Fibroblast of skin of right biceps (primary cell): ENCODE results near the gene C19orf81.

Experiments used
- DNase-seq: peaks from one replicate; pipeline ENCODE4 v3.0.0-alpha.2; 2013

The C19orf81 gene

DNA sequence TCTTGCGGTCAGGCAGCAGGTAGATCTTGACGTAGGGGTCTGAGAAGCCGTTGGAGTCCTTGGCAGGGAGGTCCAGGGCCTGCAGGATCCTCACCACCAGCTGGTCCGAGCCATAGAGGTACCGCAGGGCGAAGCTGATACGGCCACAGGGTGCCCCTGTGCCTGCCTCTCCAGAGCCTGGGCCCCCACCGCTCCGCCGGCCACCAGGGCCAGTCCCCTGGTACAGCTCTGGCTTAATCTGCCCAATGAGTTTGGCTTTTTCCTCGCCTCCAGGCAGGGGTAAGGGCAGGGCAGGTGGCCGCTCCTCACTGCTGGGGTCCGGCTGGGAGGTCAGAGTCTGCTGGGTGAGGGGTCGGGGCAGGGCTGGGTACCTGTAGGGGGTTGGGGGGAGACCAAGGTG is 19.4 kb upstream of the C19orf81 start:
- no peak for DNase-seq

DNA sequence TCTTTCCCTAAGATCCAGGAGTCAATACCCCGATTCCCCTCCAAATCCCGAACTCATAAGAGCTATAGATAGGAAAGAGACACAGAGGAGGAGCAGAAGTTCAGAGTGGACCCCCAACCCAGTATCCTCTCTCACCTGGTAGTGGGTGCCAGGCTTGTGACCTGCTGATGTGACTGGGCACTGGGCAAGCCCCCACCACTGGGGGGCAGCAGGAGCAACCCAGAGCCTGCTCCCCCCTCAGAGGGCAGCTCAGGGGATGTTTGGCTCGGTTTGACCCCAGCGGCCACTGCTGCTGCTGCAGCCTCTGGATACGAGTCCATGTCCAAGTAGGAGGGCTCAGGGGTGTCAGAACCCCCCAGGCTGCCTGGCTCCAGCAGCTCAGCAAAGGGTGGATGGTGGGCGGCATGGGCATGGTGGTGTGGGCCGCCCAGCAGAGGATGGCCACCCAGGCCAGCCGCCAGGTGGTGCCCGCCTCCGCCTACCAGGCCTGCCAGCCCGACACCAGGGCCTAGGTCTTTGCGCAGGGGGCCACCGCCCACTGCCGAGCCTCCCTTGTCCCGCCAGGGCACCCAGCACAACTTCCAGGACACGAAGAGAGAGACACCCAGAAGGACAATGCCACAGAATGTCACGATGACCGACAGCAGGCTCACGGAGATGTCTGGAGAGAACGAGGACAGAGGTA is 17.0 kb upstream of the C19orf81 start:
- DNase-seq, result no peak

DNA sequence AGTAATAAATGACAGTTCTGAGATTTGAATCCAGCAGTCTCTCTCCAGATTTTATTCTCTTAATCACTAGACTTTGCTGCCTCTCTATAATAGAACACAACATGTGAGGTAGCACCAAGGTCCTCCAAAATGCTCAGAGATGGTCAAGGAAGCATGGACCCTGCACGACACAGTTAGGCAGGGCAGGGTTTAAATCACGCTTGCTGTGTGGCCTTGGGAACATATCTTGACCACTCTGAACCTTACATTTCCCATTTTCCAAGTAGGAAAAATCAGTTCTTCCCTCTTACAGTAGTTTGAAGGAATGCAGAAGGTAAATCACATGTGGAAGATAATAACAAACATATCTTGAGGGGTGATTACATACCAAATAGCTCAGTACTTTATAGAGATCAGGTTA is 15.9 kb upstream of the C19orf81 start:
- DNase-seq, result no peak

DNA sequence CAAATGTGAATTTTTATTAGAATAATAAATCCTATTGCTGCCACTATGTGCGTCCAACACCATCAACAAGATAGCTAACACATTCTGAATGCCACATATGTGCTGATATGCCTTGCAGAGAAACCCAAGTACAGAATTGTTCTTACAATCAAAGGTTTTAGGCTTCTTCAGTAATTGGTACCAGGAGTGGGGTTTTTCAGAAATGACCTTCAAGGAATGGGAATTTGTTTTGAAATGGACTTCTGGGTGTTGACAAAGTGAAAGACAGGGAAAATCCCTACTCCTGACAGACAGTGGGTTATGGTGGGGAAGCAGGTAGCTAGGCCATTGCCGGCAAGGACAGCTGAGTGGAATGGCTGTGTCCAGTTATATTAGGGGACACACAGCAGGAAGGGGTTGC is 15.3 kb upstream of the C19orf81 start:
- DNase-seq, result no peak

DNA sequence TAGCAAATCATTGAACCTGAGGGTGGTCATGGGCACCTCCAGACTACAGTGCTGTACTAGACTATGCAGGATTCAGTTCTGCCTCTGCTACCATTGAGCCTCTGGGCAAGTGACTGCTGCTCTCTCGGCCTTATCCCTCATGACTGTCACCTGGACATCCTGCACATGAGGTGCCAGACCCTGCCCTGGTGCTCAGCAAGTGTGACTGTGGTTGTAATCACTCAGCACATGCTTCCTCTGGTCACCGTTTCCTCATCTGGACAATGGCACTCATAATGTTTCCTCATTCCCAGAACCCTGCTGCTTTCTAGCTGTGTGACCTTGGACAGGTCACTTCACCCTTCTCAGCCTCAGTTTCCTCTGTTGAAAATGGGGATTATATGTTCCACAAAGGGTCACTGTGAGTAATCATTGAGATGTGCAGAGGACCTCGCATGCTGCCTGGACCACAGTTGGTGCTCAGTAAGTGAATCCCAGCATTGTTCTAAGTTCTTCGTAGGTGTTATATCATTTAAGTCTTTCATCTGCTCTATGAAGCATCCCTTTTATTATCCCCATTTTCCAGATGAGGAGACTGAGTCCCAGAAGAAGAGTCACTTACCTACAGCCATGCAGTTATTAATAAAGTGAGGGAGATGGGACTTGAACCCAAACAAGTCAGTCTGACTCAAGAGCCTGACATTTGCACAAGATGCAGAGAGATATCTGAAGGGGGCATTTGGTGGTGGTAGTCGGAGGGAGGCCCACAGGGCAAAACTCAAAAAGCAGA is 12.7 kb upstream of the C19orf81 start:
- DNase-seq, result no peak

DNA sequence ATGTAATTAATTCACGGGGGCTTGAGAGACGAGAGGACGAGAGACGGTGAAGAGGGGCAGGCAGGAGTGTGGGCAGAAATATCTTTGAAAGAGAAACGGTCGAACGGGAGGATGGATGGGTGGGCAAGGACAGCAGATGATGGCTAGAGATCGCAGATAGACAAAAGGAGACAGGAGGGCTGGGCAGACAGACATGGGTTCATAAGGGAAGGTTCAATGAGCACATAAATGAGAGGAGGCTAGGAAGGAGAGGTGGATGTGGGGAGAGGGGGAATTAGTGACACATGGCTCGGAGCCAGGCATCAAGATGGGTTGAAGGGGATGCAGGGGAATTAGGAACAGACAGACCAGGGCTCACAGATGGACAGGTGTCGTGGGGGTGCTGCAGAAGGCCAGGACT is 10.6 kb upstream of the C19orf81 start:
- DNase-seq, result no peak

DNA sequence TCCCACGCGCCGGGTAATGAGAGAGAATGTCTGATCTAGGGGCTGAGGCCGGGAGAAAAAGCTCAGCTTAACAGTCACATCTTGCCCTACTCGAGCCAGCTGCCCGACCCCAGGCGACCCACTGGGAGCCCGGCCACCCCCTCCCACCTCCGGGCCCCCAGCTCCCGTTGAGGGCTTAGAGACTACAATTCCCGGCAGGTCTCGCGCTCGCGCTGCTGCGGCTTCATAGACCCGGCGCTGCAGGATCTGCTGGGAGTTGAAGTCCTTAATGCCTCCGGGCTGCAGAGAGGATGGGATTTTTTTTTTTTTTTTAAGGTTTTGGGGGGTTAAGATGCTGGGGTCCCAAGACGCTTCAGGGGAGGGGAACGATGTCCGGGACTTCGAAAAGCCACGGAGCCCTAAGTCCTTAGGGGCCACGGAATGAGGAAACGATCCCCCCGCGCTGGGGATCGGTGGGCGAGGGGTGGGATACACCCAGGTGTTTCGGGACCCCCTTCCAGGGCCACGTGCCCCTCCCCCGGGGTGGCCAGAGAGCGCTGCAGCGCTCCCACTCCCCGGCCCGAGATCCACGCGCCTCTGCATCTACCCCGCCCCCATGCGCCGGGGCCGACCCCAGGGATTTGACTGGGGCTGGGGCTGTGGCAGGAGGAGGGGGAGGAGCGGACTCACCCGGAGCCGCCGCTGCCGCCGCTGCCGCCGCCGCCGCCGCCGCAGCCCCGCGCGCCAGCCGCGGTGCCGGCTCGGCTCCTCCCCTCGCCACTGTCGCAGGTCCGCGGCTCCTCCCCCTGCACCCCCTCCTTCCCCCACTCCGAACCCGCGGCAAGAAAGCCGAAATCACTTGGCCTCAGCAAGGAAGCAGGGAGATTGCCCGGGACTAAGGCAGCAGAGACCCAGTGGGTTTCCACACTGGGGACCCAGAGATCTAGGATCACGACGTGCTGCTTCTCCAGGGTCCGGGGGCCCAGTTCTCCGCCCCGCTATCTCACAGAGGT is 9.8 kb upstream of the C19orf81 start, which contains the start of gene SYT3:
Gene SYT3 (minus strand): TSS at position 761 of the 992 bp plus-strand sequence. CDS start 2,470 bp downstream, outside the sequence.
- peak; percentile 29 for DNase-seq

DNA sequence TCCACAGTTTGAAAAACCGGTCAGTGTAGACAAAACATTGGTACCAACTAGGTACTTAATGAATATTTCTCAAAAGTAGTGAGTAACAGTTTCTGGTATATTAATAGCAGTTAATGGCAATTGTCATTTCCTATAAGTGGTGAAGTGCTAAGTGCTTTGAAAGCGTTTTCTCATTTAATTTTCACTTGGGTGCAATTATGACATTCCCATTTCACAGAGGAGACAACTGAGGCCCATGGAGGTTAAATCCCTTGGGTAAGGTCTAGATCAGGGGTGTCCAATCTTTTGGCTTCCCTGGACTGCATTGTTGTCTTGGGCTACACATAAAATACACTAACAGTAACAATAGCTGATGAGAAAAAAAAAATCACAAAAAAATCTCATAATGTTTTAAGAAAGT is 8.9 kb upstream of the C19orf81 start:
- DNase-seq, result no peak

DNA sequence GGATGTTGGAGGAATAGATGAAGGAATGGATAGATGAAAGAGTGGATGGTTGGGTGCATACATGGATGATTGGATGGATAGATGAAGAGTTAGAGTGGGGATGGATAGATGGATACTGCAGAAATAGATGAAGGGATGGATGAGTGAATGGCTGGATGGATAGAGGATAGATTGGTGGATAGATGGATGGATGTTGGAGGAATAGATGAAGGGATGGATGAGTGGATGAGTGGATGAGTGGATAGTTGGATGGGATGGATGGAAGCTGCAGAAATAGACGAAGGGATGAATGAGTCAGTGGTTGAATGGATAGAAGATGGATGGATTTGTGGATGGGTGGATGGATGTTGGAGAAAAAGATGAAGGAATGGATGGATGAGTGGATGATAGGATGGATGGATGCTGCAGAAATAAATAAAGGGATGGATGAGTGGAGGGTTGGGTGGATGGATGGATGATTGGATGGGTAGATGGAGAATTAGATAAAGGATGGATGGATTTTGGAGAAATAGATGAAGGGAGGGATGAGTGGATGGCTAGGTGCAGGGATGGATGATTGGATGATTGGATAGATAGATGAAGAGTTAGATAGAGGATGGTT is 4.8 kb upstream of the C19orf81 start:
- DNase-seq, result no peak

DNA sequence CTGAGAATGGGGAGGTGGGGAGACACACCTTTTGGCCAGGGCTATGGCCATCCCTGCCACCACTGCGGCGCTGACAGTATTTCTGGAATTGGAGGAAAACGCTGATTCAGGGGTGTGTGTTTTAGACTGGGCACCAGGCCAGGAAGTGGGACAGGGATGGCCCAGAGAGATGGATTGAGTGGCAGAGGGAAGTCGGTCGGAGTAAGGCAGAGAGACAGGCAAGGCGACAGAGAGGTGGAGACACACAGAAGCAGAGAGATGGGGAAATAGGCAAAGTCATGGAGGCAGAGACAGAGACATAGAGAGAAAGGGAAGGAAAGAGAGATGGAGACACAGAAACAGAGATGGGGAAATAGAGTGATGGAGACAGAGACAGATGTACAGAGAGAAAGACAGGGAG is 4.1 kb upstream of the C19orf81 start:
- DNase-seq, result no peak

DNA sequence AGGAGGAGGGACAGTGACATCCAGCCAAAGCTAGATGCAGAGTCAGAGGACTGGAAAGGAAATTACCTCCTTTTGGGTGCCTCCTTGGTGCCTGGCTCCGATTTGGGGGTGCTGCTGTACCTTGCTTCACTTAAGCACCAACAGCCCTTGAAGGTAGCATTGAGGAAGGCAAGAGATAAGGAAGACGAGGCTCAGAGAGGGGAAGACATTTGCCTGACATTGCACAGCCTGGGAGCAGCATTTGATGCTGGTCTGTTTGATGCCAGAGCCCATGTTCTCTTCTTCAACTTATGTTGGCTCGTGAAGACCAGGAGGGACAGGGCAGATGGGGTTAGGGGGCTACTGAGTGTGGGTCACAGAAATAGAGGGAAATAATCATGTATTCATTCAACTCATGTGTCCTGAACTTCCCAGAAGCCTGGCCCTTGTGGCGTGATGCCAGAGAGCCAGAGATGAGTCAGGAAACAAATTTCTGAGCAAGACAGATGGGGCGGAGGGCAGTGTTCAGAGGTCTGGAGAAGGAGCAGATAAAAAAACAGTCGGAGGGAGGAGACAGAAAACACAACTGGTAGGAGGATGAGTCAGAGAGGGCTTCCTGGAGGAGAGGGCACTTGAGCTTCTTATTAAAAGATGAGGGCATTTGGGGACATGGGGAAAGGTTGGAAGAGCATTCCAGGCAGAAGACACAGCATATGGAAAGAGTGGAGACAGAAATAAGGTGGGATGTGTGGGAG is 3.0 kb upstream of the C19orf81 start:
- peak; percentile 74 for DNase-seq

DNA sequence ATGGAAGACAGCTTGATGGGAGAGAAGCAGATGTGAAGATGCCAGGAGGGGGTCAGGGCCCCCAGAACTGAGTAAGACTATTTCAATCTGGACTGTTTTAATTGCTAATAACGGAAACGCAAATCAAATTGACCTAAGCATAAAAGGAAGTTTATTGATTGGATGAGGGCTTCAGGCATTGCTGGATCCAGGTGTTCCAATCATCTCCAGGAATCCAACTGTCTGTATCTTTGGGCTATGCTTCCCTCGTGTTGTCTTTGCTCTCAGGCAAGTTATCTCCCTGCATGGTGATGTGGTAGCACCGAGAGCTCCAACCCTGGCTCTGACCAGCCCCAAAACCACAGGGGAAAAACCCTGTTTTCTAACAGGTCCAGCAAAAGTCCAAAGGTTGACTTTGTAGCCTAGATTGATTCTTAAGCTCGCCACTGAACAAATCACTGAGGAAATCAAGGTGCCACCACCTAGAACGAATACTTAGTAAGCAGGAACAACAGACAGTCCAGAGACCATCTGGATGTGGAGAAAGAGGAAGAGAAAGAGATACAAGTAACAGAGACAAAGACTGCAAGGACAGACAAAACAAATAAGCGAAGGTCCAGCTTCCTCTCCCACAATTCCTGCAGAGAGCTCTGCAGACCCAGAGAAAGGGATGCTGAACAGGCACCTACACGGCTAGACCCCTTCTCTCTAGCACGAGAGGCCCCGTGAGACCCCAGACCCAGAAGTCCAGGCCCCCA is 1.2 kb upstream of the C19orf81 start:
- DNase-seq, result no peak

DNA sequence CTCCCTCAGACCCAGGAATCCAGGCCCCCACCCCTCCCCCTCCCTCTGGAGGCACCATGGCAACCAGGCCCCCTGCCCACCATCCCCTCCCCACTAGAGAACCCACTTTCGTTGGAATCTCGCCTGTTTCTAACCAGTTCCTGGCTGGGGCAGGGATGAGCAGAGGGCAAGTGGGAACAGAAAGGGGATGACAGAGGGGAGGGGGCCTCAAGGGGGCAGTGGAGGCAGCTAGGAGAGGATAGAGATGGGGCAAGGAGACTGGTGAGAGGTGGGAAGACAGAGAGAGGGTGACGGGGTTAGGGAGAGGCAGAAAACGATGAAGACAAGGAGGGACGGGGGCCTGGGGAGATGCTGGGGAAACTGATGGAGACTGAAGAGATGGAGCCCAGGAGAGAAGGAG is 586 bp upstream of the C19orf81 start:
- DNase-seq, result no peak

DNA sequence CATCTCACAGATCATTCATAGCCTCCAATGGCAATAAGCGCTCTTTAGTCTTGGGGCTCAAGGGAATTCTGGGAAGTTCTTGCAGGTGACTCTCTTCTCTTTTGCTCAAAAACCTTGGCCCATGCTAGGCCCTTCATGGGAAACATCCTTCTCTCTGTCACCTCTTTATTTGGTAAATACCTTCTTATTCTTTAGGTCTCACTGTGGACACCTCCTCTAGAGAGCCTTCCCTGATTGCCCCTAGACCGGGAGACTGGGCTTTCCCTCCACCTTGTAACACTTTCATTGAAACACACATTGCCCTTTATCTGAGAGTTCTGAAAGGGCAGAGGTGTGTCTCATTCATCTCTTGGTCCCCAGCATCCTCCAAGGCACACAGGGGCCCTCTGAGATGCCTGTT is 1.9 kb downstream of the C19orf81 start:
- DNase-seq, result no peak

DNA sequence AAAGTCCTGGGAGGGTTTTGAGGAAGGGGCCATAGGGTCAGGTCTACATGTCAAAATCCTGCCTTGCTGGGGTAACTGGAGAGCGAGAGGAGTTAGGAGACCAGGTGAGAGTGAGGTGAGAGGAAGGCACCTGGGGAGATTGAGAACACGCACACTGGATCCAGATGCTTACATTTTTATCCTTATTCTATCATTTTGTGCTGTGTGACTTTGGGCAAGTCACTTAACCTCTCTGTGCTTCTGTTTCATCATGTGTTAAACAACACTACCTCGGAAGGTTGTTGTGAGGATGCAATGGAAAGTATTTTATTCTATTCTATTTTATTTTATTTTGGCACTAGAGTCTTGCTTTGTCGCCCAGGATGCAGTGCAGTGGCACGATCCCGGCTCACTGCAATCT is 3.5 kb downstream of the C19orf81 start:
- DNase-seq, result no peak

DNA sequence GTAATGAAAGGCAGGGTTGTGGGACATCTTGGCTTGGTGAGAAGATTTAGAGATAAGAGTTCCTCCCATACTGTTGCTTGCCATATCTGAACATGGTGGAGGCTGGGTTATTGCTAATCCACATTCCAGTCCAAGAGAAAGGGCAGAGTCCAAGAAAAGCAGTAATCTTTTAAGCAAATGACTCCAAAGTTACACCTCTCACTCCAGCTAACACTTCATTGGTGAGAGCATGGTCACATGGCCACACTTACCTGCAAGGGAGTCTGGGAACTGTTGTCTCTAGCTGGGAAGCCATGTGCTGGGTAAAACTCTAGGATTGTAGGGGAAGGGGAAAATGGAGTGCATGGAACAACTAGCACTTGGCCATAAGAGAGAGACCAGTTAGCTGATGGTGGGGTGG is 5.6 kb downstream of the C19orf81 start:
- DNase-seq, result no peak

DNA sequence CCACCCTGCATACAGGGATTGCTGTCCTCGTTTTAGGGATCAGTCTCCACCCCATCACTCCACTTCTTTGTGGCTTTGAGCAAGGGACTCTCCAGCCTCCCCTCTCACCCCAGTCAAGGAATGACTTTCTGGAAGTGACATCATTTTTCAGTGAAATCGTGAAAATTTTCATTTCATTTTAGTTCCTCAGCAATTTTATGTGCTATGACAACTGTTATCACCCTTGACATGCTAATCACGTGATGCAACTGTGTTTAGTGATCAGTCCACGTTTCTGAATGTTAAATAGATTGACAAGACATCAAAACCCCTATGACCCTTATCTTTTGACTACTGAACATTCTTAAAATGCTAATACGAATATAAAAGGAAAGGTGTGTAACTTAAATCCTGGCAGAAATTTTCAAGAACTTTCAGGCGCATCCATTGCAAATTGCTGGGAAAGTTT is 8.0 kb downstream of the C19orf81 start:
- DNase-seq, result no peak

DNA sequence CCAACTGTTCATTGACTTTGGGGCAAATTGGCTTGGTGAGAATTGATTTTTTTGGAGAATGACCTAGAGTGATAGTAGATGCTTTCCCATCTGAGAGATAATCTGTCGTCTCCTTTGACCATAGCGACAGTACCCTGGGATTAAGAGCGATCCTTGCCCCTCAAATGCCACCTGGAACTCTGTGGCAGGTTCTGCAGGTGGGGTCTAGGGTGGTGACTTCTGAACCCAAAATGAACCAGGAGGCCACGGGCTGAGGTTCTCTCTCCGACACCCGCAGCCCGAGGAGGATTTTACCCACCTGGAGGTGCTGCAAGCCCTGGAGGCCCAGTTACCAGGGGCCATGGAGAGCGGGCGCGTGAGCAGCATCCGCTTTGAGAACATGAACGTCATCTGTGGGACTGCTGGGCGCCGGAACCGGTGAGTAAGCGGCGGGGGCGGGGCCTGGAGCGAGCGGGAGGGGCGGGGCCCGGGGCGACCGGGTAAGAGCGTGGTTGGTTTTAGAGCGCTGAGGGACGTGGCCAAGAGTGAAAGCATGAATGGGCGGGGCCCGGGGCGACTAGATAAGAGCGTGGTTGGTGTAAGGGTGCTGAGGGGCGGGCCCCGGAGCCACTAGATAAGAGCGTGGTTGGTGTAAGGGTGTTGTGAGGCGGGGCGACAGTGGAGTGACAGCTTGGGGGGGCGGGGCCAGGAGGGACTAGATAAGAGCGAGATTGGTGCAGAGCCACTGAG is 8.6 kb downstream of the C19orf81 start:
- peak; percentile 99 for DNase-seq

DNA sequence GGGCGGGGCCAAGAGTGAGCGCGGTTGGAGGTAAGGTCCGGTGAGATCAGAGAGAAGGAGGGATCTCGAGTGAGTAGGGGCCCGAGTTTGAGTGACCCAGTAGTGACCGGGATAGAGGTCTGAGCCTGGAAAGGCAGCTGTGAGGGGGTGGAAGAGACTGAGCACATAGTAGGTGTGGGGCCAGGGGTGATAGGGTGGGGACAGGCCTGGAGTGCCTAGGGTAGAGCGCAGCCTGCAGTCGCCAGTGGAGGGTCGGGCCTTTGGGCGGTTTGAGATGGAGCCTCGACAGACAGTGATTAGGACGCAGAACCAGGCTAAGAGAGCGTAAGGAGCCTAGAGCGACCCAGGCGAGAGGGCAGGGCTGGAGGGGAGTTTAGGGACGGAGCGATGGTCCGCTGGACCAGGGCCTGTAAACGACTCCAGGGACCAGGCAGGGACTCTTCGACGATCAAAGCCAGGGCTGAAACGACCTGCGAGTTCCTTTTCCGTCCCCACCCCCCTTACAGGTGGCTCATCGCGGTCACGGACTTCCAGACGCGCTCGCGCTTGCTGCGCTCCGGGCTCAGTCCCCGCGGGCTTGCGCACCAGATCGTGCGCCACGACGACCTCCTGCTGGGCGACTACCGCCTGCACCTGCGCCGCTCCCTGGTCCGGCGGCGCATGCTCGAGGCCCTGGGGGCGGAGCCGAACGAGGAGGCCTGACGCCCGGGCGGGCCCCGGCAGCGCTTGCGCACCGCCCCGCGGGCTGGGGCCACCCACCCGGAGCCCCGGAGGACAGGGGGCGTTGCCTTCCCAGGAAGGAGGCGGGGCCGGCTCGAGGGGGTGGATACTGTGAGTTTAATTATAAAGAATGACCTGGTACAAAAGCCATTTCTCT is 9.4 kb downstream of the C19orf81 start:
- peak; percentile 80 for DNase-seq
